Natural killer cell treated with Interleukin-12 subunit alpha and Interleukin-12 subunit beta and Interleukin-15 and Interleukin-18, amount 100 ng/mL, for 72 hours (primary cell): ENCODE measurements around the gene MRPL12. TPM values are rescaled to one million over a fixed set of nuclear protein-coding genes. Genes with fewer than 3 reads are reported as not detected.

Experiments
- ATAC-seq, 2 donors: fragments of 150-1000 bp; cut with Tn5 transposase in 1 of 2; sonication (Bioruptor Pico), chemical (Tn5 transposase) in 1 of 2; 2 replicates each; pipeline ENCODE4 v1.10.0; 2021
- DNase-seq: peaks from one replicate; pipeline ENCODE4 v3.0.0; 2022; ENCODE audit warnings: low spot score
- H3K27ac Mint-ChIP-seq, 2 donors: 1 replicate in 1 of 2; 2 replicates in 1 of 2; pipeline ENCODE4 v1.8.0; 2022; ENCODE audit warnings: mixed read lengths in 2 of 2, mild to moderate bottlenecking in 1 of 2, moderate library complexity in 1 of 2
- H3K27me3 Mint-ChIP-seq, 2 donors: 1 replicate in 1 of 2; 2 replicates in 1 of 2; pipeline ENCODE4 v1.8.0; 2022; ENCODE audit warnings: mixed read lengths in 2 of 2
- H3K36me3 Mint-ChIP-seq: one replicate; pipeline ENCODE4 v1.8.0; 2022; ENCODE audit warnings: mixed read lengths
- H3K4me1 Mint-ChIP-seq, 2 donors: 1 replicate in 1 of 2; 2 replicates in 1 of 2; pipeline ENCODE4 v1.8.0; 2022; ENCODE audit warnings: low read depth in 2 of 2, mixed read lengths in 2 of 2, mild to moderate bottlenecking in 1 of 2
- H3K4me3 Mint-ChIP-seq: one replicate; pipeline ENCODE4 v1.8.0; 2022; ENCODE audit warnings: mixed read lengths
- H3K9me3 Mint-ChIP-seq: 2 replicates; pipeline ENCODE4 v1.8.0; 2022; ENCODE audit warnings: mixed read lengths
- total RNA-seq, 2 donors: library from RNA; stranded (reverse); gene quantifications; one replicate each; pipeline ENCODE4 v1.2.3, GENCODE V29; 2022

MRPL12 gene
- total RNA-seq, 2 donors from 2014 or later = 98.7 to 226 TPM

DNA sequence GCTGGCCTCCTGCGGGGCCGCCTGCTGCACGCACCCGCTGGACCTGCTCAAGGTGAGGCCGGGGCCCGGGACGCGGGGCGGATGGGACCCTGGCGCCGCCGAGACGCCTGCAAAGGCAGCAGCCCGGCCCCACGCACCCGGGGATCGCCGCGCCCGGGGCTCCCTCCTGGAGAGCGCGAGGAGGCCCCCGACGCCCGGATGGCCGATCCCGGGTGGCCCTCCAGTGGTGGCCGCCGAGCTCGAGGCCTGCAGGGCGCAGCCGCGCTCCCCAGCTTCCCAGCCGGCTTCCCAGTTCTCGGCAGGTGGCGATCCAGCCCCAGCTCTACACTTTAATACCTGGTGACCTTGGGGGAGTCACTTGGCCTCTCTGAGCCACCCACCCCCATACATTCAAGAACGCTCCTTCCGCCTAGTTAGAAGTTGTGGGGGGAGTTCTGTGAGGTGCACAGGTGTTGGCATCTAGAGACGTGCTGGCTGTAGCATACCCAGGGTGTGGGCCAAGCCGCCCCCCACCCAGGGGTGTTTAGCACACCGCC lies 9.4 kb downstream of the MRPL12 start:
- peak overlapping the region; percentile 92 for H3K4me3 Mint-ChIP-seq
- H3K27ac Mint-ChIP-seq = peak overlapping the region in 1 of 2 donors; percentile 62
- no peaks in the 10 kb centered on the region for H3K27me3 Mint-ChIP-seq
- no peaks in the 10 kb centered on the region for H3K36me3 Mint-ChIP-seq
- DNase-seq = no peak
- H3K4me1 Mint-ChIP-seq = peaks cover 9% of the 10 kb centered on the region in 2 donors
- H3K9me3 Mint-ChIP-seq = no peaks in the 10 kb centered on the region
- peak; percentile 13 to 37 for ATAC-seq

DNA sequence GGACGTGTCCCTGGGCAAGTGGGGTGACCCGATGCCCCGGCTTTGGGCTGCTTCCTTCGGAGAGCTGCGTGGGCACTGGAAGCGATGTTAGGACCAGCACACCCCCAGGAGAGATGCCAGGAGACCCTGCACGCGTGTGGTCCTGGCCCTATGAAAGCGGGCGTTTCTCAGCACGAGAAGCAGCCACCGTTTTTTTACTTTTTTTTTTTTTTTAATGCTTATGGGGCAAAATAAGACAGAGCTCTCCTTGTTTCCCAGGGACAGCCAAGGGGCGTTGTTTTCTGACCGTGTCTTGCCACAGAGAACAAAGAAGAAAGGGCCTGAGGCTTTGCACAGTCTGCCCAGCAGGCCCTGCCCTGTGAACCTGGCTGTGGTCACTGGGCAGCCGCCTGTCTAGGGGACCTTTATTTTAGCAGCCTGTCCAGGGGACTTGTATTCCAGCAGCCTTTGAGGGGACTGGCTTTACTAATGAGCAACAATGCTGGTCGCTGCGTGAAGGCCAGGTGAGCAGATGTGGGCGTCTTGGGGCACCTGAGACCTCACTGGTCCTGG lies 9.9 kb downstream of the MRPL12 start:
- peaks cover 9% of the 10 kb centered on the region in 2 donors for H3K4me1 Mint-ChIP-seq
- no peaks in the 10 kb centered on the region for H3K27me3 Mint-ChIP-seq
- H3K27ac Mint-ChIP-seq = peak overlapping the region in 1 of 2 donors; percentile 62
- no peaks in the 10 kb centered on the region for H3K36me3 Mint-ChIP-seq
- ATAC-seq = no peak
- no peaks in the 10 kb centered on the region for H3K9me3 Mint-ChIP-seq
- DNase-seq = no peak
- peak overlapping the region; percentile 92 for H3K4me3 Mint-ChIP-seq

DNA sequence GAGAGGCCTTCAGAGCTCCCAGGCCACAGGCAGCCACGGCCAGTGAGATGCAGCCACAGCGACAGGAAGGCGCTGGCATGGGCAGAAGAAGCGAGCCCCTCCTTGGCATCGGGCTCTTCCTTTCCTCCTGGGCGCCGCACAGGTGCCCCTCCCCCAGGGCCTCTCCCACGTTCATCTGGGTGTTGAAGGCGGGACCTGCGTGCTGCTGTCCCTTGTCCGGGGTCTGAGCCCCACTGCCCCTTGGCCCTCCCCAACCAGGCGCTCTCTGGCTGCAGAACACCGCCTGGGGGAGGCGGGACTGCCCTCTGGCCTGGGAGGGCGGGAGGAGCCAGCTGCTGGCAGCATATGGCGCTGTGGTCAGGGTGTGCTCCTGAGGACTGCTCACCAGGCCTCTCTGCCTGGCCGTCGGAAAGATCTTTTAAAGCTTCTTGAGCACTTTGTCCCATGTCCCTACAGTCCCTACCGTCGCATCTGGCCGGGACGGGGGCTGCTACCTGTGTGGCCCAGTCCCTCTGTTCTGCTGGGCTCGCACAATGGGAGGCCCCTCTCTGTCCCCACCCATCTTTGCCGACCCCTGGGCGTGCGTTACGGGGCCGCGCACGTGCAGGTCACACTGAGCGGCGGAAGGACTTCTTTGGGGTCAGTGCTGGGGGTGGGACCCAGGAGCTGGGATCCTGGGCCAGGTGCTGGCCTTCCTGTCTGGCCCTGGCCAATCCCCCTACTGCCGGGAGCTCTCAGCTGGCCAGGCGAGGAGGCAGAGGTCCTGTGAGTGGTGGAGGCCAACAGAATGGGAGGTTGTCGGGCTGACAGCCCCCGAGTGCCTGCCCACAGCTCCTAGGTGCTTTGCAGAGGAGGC lies 10.6 kb downstream of the MRPL12 start:
- no peak overlapping the region for H3K27ac Mint-ChIP-seq
- no peaks in the 10 kb centered on the region for H3K9me3 Mint-ChIP-seq
- ATAC-seq (no peak), DNase-seq (no peak)
- H3K4me1 Mint-ChIP-seq = peaks cover 9% of the 10 kb centered on the region in 2 donors
- no peaks in the 10 kb centered on the region for H3K27me3 Mint-ChIP-seq
- H3K4me3 Mint-ChIP-seq = peak overlapping the region; percentile 92
- H3K36me3 Mint-ChIP-seq = no peaks in the 10 kb centered on the region

DNA sequence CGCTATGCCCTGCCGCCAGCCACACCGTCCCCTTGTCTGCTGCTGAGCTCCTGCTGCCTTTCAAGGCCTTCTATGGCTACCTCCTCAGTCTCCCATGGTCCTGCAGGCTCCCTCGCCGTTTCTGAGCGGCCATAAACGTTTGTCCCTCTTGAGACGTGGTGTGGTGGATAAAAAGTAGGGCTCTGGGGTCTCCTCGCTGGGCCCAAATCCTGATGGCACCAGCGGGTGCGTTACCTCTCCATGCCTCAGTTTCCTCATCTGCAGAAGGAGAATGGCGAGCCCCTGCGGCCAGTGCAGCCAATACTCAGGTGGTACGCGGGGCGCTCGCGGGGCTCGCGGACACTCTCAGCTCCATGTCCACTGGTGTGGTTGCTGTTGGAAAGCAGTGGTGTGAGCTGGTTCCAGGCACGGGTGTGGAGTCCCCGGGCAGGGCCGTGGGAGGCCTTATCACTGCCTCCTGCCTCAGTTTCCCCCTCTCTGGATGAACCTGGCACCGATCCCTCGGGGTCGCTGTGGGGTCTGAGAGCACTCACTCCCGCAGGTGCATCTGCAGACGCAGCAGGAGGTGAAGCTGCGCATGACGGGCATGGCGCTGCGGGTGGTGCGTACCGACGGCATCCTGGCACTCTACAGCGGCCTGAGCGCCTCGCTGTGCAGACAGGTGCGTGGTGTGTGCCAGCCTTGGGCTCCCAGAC lies 11.4 kb downstream of the MRPL12 start:
- Mint-ChIP-seq H3K27ac (no peak overlapping the region), H3K27me3 (no peaks in the 10 kb centered on the region), H3K36me3 (no peaks in the 10 kb centered on the region), H3K4me1 (peaks cover 9% of the 10 kb centered on the region in 2 donors), H3K4me3 (no peak overlapping the region), H3K9me3 (no peaks in the 10 kb centered on the region)
- ATAC-seq = no peak
- no peak for DNase-seq

DNA sequence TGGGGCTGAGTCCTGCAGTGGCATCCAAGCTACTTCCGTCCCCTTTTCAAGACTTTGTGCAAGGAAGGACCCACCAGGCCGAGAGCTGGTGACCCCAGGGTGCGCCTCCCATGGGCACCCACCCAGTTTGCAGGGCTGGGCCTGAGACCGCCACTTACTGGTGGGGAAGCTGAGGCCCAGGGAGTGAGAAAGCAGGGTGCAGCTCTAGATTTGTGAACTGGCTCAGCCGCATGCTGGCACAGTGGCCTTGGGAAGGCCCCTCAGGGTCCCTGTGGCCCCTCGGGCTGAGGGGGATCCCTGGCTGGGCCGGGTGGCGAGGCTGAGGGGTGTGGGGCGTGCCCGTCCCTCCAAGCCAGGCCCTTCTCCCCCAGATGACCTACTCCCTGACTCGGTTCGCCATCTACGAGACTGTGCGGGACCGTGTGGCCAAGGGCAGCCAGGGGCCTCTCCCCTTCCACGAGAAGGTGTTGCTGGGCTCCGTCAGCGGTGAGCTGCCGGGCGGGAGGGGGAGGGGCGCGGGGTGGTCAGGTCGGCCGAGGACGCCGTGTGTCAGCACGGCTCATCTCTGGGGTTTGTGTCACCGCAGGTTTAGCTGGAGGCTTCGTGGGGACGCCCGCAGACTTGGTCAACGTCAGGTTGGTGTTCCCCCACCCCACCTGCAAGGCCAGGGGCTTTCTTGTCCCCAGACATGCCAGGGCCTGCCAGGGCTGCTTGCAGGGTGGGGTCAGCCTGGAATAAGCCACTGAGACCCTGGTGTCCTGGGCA lies 12.1 kb downstream of the MRPL12 start:
- no peak overlapping the region for H3K4me3 Mint-ChIP-seq
- no peaks in the 10 kb centered on the region for H3K36me3 Mint-ChIP-seq
- H3K27ac Mint-ChIP-seq = no peak overlapping the region
- DNase-seq (no peak), ATAC-seq (no peak)
- H3K4me1 Mint-ChIP-seq = peaks cover 9% of the 10 kb centered on the region in 2 donors
- H3K27me3 Mint-ChIP-seq = no peaks in the 10 kb centered on the region
- no peaks in the 10 kb centered on the region for H3K9me3 Mint-ChIP-seq

DNA sequence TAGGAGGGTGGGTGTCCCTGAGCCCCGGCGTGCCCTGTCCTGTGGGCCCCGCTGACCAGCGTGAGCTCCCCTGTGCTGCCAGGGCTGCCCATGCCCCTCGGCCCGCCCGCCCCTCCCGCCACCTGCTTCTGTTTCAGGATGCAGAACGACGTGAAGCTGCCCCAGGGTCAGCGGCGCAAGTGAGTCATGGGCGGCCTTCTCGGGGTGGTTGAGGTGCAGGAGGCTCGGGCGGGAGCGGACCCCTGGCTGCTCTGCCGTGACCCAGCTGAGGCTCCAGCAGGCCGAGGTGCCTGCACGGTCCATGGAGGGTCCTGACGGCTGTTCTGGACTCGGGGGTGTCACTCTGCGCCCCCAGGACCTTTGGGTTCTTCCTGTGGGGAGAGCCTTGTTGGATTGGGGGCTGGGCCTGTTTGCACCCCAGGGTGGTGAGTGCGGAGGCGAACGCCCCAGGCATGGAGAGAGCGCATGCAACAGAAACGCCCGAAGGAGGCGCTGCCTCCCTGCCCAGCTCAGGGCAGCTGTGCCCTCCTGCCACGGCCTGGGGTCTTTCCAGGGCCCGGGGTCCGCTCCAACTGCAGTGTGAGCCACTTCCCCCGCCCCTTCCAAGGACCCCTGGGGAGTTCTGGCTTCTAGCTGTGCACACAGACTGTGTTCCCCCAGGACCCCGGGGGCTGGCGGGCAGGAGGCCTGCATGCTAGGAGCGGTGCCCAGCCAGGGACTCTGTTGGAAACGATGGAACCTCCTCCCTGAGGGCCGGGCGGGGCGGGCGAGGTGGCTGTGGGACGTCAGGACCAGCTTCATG lies 12.9 kb downstream of the MRPL12 start:
- Mint-ChIP-seq H3K27me3 (no peaks in the 10 kb centered on the region), H3K36me3 (no peaks in the 10 kb centered on the region), H3K4me3 (no peak overlapping the region), H3K9me3 (no peaks in the 10 kb centered on the region), H3K4me1 (peaks cover 3 to 4% of the 10 kb centered on the region in 2 donors), H3K27ac (no peak overlapping the region)
- ATAC-seq (no peak), DNase-seq (no peak)

DNA sequence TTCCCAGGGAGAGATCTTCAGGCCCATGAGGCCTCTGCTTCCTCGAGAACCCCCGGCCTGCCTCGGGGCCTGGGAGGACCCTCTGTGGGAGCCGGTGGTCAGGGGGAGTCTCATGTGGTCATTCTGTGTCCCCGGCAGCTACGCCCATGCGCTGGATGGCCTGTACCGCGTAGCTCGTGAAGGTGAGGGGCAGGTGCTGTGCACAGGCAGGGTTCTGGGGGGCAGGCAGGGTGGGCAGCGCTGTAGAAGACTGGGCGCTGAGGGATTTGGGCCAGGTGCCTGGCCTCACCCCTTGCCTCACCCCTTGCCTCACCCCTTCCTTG lies 13.5 kb downstream of the MRPL12 start:
- DNase-seq (no peak), ATAC-seq (no peak)
- Mint-ChIP-seq H3K27me3 (no peaks in the 10 kb centered on the region), H3K4me1 (peaks cover 3 to 4% of the 10 kb centered on the region in 2 donors), H3K9me3 (no peaks in the 10 kb centered on the region), H3K36me3 (no peaks in the 10 kb centered on the region), H3K27ac (no peak overlapping the region), H3K4me3 (no peak overlapping the region)

DNA sequence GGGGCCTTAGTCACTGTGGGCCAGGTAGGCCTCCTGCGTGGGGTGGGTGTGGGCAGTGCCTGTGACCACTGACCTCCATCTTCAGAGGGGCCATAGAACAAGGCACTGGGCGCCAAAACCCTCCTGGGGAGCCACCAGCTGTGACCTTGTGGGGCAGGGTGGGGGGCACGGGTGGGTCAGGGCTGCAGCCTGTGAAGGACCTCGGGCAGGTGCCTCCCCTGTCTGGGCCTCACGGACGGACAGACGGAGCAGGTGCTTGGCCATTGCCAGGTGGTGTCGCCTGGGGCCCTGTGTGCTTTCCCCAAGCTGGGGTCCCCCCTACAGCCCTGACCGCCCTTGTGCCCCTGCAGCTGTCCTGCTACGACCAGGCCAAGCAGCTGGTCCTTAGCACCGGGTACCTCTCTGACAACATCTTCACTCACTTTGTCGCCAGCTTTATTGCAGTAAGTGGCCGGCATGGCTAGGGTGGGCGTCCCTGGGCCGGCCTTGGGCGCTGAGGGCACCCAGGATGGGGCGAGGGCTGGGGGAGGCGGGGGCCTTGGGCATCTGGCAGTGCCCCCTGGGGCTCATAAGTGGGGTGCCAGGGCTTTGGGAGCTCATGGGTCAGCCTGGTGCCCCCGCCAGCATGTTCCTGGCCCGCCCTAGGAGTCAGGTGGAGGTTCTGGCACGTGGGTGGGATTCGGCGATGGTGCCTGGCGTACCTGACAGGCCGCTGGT lies 14.0 kb downstream of the MRPL12 start:
- no peak for DNase-seq
- no peaks in the 10 kb centered on the region for H3K36me3 Mint-ChIP-seq
- H3K27ac Mint-ChIP-seq = no peak overlapping the region
- no peaks in the 10 kb centered on the region for H3K27me3 Mint-ChIP-seq
- peaks cover 3 to 4% of the 10 kb centered on the region in 2 donors for H3K4me1 Mint-ChIP-seq
- H3K9me3 Mint-ChIP-seq = no peaks in the 10 kb centered on the region
- ATAC-seq = no peak
- no peak overlapping the region for H3K4me3 Mint-ChIP-seq

DNA sequence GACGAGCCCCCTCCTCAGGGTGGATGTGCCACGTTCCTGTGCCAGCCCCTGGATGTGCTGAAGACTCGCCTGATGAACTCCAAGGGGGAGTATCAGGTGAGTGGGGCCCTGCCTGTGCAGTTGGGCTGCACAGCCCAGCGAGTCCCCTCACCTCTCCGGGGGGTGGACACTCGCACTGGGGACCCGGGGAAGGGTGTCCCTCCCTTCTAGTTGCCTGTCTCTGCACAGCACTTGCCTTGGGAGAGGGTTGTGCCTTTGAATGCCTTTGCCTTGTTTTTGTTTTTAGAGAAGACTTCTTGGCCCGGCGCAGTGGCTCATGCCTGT lies 14.6 kb downstream of the MRPL12 start:
- DNase-seq = no peak
- no peaks in the 10 kb centered on the region for H3K36me3 Mint-ChIP-seq
- peaks cover 2 to 3% of the 10 kb centered on the region in 2 donors for H3K4me1 Mint-ChIP-seq
- no peaks in the 10 kb centered on the region for H3K9me3 Mint-ChIP-seq
- no peak for ATAC-seq
- no peak overlapping the region for H3K4me3 Mint-ChIP-seq
- no peak overlapping the region for H3K27ac Mint-ChIP-seq
- no peaks in the 10 kb centered on the region for H3K27me3 Mint-ChIP-seq

DNA sequence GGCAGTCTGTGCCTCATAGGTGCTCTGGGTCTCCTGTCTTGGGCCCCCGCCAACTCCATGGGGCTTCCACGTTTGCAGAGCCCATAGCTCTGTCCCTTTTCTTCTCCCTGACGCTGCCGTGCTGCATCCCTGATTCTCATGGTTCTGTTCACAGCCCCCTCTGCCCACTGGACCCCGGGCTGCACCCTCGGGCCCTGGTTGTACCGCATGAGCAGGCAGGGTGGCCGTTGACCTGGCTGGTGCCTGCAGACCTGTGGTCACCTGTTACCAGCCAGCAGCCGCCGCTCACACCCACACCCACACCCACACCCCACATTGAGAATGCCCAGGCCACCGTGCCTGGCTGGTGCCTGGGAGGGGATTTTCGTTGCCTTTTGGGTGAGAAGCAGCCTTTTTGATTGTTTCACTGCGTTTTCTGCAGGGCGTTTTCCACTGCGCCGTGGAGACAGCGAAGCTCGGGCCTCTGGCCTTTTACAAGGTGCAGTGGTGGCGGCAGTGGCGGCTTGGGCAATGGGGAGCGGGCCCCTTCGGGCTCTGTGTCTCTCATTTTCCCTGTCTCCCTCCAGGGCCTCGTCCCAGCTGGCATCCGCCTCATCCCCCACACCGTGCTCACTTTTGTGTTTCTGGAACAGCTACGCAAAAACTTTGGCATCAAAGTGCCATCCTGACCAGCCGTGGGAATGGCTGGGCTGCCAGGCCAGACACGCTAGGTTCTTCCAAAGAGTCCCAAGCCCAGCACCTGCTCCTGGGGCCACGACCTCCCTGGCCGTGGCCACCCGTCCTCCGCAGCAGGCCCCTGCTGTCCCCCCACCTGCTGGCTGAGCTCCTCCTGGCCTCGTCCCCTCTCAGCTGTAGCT lies 16.5 kb downstream of the MRPL12 start:
- H3K9me3 Mint-ChIP-seq = no peaks in the 10 kb centered on the region
- no peak for ATAC-seq
- no peaks in the 10 kb centered on the region for H3K4me1 Mint-ChIP-seq
- H3K36me3 Mint-ChIP-seq = no peaks in the 10 kb centered on the region
- H3K4me3 Mint-ChIP-seq = no peak overlapping the region
- H3K27ac Mint-ChIP-seq = no peak overlapping the region
- no peak for DNase-seq
- H3K27me3 Mint-ChIP-seq = peaks cover 7 to 8% of the 10 kb centered on the region in 2 donors

DNA sequence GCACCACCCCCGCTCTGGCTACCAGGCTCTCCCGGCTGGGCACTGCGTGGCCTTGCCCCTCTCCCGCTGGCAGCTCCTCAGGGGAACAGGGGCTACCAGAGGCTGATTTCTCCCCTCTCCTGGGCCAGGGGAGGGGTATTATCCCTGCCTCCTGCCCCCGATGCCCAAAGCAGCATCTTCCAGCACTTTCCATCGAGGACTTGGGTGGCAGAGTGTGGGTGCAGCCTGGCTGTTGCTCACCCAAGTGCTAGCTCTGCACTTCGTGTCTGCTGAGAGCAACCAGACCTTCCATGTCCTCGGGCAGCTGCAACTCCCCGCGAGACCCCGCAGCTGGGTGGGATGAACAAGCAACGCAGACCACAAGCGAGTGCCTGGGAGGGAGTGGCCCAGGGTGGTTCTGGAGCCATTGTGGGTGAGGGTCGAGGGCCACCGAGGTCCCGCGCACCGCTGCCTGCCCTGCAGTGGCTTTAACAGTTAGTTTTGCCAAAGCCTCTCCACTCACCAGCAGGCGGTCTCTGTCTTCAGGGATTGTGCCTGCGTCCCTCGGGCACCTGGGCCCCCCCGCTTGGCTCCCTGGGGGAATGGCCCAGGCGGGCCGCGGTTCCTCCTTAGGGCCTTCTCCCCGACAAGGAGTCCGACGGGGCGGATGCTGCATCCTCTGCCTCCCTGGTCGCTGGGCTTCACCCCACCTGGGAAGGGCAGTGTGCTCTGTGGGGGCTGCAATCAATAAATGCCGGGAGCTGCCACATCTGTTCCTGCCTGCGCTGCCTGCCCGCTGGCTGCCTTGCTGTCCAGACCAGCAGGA lies 17.3 kb downstream of the MRPL12 start:
- Mint-ChIP-seq H3K27me3 (peaks cover 7 to 8% of the 10 kb centered on the region in 2 donors), H3K36me3 (no peaks in the 10 kb centered on the region), H3K27ac (no peak overlapping the region), H3K4me1 (no peaks in the 10 kb centered on the region), H3K4me3 (no peak overlapping the region), H3K9me3 (no peaks in the 10 kb centered on the region)
- ATAC-seq (no peak), DNase-seq (no peak)
